Left renal cortex interstitium (tissue), 4 donors: ENCODE measurements around the gene TSPO2. TPM values are rescaled to one million over a fixed set of nuclear protein-coding genes. Genes with fewer than 3 reads are reported as not detected.
"Not testable (repeated sequence)": the region's sequence is repeated elsewhere in the genome, so short reads cannot be mapped to it uniquely, and the experiment has no call there.

ENCODE experiments used
- DNase-seq, 4 donors: peaks; one replicate each; pipeline ENCODE4 v3.0.0-alpha.2; 2013; ENCODE audit warnings: low read depth in 4 of 4, low spot score in 2 of 4, missing footprints in 1 of 4
- polyA plus RNA-seq, 4 donors: library from polyadenylated mRNA; unstranded; fragments of 120-200 nt; gene quantifications; one replicate each; pipeline ENCODE4 v1.2.1, GENCODE V29; 2013; ENCODE audit not compliant: insufficient read length in 4 of 4

Gene TSPO2, protein sequence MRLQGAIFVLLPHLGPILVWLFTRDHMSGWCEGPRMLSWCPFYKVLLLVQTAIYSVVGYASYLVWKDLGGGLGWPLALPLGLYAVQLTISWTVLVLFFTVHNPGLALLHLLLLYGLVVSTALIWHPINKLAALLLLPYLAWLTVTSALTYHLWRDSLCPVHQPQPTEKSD
- under 1 TPM; 0.57 to 0.88 (median 0.72) TPM for polyA plus RNA-seq

DNA sequence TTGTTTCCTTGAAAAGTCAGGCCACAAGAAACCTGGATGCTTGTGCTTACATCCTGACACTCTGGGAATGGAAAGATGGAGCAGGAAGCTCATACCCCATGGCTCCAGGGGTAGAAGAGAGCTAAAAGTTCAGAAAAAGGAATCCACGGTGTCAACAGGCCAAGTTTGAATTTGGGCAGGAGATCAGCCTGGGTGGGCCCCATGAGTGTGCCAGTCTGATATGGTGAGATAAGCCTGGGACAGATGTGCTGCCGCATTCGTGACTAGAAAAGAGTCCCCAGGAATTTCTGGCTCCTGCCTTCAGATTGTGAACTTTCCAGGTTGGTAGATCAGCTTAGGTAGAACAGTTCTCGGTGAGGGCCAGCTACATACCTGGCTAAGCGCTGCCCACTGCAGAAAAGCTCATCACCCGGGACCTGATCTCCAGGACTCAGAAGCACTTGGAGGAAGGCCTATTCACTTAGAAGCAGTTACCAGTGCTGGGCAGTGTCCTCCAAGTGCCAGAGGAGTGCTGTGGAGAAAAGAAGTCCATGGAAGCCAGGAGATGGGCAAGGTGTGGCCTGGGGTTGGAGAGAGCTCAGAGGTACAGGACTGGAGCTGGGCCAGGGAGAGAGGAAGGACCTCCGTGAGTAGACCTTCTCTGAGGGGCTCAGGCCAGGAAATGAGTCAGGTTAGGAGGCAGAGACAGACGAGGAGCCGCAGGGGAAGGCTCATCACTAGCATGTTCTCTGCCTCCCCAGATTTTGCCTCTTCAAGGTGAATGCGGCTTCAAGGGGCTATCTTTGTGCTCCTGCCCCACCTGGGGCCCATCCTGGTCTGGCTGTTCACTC is at the start of gene TSPO2:
TSS of gene TSPO2 (plus strand) at position 242 of the 830 bp plus-strand sequence. CDS start at position 761, 519 bp downstream.
- no peak for DNase-seq

DNA sequence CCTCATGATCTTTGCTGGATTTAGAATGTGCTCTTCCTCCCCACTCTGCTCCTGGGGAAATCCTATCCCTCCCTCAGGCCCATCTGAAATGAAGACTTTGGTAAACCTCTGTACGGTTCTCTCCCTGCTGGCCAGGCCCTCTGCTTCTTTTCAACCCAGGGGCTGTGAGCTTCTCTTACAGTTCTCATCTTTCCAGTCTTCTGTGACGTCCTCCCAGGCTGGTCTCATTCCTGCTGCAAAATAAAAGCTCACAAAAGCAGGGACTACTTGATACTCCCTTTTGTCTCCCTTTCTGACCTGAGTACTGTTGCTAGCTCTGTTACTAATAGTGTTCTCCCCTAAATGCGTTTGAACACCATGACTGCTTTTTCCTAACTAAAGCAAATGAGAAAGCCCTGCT is 49.5 kb upstream of the TSPO2 start:
- no peak for DNase-seq

DNA sequence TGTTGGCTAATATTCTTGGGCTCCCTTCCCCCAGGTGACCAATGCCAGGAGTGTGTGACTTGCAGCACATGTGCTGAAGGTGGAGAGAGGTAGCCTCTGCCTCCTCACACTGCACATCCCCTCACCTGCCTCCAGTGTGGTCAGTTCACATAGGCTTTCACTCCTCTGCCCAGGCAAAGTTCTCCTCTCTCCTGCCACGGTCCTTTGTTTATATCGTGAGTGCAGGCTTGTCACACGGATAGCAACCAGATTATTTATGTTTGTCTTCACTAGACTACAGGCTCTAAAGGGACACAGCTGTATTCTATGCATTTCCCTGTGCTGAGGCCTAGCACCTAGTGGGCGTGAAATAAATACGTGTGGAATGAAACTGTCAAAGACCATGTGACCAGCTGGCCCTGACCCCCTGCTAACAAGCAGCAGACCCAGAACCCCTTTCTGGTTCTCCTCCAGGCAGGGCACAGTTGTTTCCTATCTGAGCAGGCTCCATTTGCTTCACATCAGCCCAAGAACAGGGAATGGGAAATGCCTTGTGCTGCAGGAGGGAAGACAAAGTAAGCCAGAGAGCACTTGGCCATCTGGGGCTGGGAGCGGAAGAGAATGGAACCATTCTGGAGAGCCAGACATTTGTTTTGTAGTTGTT is 45.6 kb upstream of the TSPO2 start:
- peak in 3 of 4 donors; percentile 31 to 57 (median 50) for DNase-seq

DNA sequence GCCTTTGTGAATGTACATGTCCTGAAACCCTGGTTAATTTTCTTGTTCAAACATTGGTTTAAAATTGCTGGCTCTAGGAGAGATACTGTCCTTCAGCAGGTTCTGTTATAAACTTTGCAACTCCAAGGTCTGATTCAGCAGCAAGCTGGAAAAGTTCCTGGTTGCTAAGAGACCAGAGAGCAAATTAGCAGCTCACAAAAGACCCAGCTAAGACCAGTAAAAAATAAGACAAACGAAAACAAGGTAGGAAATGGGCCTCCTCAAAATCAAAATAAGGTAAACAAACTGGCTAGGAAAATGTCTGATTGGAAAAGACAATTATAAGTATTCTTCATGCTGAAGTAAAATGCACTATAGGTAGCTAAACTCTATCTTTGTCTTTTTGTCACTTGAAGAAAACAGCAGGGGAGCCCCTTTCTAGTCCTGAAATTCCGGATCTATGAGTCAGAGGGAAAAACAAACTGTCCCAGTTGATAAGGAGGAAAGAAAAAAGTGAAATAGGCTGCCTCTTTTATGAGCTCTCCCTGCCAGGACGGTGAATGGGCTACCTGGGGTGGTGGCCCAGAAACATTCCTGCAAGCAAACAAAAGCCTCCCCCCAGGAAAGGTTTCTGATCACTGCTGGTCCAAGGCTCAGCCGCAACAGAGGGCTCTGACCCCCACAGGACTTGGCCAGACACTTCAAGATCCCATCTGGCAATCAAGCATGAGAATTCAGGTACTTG is 44.9 kb upstream of the TSPO2 start:
- DNase-seq, result peak in 2 of 4 donors; percentile 19 to 24

DNA sequence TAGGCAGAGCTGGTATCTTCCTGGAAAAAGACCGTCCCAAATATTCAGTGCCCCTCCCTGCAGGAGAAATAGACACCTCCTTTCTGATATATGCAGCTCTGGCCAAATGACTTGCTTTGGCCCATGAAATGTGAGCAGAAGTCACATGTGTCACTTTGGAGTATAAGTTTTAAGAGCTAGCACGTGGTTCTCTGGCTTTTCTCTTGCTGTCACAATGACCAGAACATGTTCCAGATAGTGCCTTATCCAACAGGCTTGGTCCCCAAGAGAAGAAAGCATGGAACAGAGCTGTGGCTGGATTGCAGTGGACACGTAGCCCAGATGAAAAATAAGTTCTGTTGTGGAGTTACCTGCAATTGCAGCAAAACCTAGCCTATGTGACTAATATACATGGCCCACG is 43.6 kb upstream of the TSPO2 start:
- no peak for DNase-seq

DNA sequence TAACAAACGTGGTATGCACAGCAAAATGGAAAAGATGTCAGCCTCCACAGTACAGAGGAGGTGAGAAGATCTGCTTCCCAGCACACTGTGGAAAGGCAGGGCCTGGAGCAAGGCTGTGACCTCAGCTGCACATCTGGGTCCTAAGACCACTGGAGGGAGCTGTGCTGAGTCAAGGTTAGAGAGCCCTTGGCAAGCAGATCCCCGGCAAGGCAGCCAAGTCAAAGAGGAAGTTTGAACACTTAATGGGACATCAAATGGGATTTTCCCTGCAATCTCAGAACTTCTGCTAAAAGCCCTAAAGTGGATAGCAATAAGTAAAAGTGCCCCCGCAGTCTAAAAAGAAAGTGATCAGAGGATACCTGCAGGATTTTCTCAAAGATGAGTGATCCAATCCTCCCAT is 42.7 kb upstream of the TSPO2 start:
- DNase-seq, result no peak

DNA sequence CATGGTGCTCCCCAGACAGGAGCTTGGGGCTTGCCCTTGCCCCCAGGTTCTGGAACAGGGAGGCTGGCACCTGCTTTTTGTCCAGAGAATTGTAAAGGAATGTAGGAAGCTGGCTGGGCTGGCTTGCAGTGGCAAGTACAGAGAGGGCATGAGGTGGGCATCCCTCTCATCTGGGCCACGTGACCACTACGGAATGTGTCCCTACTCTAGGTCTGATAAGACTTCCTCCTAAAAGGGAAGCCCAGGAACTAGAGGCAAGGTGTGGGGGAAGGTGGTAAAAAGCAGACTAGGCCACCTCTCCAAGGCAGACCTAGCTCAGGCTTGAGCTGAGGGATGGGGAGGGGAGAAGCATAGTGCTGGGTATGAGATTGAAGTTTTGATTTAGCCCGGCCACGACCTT is 42.0 kb upstream of the TSPO2 start:
- no peak for DNase-seq

DNA sequence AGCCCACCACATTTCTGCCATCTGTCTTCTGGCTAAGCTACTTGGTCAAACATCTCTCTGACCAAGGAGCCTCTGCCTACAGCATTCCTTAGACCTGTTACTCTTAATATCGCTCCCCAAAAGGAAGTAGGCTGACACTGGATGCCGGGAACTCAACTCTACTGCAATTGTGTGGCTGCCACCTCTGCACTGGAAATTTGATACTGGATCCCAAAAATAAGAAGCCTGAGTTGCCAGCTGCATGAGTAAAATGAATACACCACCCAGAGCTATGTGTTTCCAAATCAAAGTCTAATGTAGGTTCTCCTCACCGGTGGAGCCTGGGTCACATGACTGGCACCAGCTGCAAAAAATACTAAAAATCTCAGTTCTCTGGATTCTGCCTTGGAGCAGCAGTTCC is 40.1 kb upstream of the TSPO2 start:
- no peak for DNase-seq

DNA sequence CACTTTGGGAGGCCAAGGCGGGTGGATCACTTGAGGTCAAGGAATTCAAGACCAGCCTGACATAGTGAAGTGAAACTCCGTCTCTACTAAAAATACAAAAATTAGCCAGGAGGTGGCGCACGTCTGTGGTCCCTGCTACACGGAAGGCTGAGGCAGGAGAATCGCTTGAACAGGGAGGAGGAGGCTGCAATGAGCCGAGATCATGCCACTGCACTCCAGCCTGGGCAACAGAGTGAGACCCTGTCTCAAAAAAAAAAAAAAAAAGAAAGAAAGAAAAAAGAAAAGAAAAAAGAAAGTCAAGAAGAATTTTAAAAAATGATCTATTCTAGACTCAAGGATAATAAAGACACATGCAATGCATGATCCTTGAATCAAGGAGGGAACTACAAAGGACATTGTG is 36.0 kb upstream of the TSPO2 start:
- DNase-seq, result not testable (repeated sequence)

DNA sequence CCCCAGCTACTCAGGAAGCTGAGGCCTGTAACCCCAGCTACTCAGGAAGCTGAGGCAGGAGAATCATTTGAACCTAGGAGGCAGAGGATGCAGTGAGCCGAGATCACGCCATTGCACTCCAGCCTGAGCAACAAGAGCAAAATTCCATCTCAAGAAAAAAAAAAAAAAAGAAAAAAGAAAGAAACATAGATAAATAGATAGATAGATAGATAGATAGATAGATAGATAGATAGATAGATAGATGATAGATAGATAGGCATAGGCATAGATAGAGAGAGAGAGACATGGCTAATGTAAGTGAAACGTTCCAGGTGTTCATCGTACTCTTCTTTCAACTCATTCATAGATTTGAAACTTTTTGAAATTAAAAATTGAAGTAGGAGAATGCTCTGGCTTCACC is 35.3 kb upstream of the TSPO2 start:
- not testable (repeated sequence) for DNase-seq

DNA sequence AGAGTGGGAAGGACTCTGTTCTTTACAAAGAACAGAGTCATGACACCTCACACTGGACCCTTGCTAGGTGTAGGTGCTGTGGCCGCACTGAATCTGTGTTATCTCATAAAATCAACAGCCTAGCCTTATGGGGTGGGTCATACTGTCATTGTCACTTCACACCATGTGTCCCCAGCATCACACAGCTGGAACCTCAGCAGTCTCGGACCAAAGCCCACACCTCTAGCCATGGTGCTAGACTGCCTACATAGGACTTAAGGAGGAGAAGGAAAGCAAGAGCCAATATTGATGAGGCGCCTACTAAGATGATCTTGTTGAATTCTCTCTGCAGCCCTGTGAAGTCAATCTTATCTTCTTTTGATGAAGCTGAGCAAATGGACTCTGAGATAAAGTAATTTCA is 34.3 kb upstream of the TSPO2 start:
- no peak for DNase-seq

DNA sequence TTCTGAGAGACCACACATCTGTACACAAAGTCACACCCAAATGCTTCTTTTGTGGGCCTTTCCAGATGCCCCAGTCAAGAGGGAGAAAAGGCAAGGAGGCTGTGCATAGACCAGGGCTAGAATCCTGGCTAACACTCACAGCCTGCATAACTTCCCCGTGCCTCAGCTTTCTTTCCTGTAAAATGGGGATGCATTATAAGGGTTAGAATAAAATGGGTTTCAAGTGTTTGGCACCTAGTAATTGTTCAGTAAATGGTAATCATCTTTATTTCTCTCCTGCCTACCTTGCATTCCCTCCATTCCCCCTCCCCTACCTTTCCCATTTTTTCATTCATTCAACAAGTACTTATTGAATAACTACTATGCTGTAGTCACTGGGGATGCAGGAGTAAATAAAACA is 32.6 kb upstream of the TSPO2 start:
- DNase-seq, result no peak

DNA sequence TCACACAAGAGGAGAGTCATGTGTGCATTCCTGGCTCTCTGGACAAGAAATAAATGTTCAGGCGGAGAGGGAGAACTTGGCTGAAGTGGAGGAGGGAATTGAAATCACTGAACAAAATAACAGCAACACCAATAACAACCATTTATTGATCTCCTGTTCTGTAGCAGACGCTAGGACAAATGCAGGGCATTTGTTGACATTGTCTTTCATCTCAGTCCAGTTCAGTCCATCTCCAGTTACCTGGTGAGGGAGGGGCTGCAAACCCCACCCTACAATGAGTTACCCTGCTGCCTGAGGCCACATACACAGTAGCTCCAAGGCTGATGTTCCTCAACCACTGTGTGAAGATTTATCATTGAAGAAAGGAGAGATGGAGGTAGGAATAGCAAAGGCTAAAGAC is 30.6 kb upstream of the TSPO2 start:
- DNase-seq, result no peak

DNA sequence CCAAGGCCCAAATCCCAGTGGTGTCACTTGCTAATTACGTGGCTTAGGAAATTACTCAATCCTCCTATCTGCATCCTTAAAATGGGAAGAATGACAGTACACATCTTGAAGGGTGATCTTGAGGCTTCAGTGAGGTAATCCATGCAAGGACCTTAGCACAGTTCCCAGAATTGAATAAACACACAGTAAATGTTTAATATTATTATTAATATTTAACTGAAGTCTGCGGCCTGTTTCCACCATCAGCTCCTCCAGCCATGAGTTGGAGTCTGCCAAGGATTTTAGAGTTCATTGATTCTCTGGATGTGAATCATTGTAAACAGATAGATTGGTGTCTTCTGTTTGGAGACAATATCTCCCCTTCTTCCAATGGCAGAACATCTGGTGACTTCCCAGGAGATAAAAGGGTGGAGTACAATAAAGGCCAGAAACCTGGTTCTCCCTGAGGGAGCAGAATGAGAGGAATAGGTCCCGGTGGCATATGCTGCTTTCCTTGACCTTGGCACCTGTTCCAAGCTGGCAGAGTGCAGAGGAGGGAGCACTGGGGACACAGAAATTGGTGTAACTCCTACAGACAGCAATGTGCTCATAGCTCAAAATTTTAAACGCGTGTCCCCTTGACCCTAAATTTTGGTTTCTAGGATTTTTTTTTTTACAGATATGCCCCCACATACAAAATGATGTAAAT is 28.7 kb upstream of the TSPO2 start:
- no peak for DNase-seq

DNA sequence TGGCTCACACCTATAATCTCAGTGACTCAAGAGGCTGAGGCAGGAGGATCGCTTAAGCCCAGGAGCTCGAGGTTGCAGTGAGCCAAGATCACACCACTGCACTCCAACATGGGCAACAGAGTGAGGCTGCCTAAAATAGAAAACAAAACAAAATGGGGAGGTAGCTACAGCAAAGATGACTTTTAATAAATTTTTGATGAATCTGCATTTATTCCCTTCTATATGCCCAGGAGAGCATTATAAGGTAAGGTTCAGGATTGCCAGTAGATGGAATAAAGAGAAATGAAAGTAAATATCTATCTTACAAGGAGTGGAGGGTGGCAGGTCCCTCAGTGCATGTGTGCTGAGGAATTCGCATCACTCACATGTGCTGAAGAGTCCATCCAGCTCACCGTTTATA is 27.5 kb upstream of the TSPO2 start:
- no peak for DNase-seq

DNA sequence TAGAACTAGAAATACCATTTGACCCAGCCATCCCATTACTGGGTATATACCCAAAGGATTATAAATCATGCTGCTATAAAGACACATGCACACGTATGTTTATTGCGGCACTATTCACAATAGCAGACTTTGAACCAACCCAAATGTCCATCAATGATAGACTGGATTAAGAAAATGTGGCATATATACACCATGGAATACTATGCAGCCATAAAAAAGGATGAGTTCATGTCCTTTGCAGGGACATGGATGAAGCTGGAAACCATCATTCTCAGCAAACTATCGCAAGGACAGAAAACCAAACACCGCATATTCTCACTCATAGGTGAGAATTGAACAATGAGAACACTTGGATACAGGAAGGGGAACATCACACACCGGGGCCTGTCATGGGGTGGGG is 26.4 kb upstream of the TSPO2 start:
- DNase-seq, result not testable (repeated sequence)

DNA sequence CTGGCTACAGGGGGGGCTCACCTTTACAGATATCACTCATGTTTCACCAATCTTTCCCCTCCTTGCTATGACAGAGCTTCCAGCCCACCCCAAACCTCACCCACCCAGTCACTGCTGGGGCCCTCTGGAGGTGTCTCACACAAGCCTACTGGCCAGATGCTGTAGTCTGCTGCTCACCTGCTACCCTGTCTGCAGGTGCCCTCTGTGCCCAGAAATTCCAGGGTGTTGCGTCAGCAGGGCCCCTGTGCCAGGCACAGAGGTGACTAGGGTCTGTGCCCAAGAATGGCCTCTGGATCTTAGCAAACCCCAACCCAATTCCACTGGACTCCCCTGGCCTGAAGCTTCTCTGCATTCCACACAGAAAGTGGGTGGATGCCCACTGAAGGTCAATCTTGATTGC is 24.6 kb upstream of the TSPO2 start:
- no peak for DNase-seq

DNA sequence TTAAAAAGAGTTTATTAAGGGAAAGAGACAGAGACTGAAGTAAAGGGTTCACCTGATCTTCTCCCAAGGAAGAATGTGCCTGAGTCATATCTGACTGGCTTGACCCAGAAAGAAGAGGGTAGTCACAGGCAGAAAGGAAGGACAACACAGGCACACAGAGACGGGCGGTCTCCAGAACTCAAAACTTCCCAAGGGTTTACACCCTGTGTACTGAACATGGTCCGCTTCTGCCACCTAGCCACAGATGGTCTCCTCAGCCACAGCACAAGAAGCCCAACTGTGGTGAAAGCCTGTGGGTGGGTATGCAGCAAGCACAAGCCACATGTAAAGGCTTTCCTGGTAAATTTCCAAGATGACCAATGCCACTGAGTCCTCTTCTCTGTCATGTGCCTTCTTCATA is 20.4 kb upstream of the TSPO2 start:
- DNase-seq, result no peak

DNA sequence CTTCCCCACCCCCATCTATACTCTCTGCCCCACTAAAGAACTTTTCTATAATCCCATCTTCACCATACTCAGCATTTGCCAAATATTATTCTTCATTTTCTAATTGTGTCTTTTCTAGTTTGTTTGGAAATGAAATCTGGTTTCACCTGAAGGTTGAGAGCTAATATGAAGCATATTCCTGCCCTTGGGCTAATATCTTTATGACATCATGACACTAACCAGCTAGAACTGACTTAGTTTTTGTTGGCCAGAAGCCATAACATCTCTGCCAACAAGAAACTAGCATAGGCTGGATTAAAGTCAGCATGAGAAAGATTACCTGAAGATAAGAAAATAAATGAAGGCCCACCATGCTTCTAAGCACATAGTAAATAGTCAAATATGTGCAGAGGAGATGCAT is 20.0 kb upstream of the TSPO2 start:
- DNase-seq, result no peak

DNA sequence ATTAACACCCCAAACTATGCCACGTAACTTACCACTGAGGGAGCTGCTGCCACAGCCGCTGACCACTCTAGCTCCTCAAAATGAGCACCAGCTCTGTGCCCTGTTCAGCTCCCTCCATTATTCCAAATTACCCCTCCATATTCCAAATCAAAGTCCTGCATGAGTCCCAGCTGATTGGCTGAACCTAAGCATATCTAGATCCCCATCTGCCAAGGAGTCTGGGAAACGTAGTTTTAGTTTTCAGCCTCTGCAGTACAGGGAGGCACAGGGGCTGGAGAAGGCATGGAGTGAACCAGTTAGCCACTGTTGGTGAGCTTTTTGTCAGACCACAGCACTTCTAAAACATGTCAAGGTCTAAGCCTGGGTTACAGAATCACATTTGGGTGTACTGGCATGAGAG is 19.2 kb upstream of the TSPO2 start:
- no peak for DNase-seq
